Brain pericyte (primary cell): ENCODE data around the gene ZNF407.

Source experiments
- DNase-seq: peaks from one replicate; pipeline ENCODE4 v3.0.0-alpha.2; 2012; ENCODE audit warnings: low read depth, low spot score

Gene ZNF407

GRCh38 chr18:74825460-74825859, 227.8 kb downstream of the ZNF407 start:
- DNase-seq: no peak

- no peak for DNase-seq
These were observed 228.9 kb downstream of the ZNF407 start for GRCh38 chr18:74826572-74826971.

GRCh38 chr18:74828200-74828599, 230.5 kb downstream of the ZNF407 start:
- DNase-seq: no peak

GRCh38 chr18:74831571-74832250, 234.0 kb downstream of the ZNF407 start:
- DNase-seq: no peak

GRCh38 chr18:74832381-74832780, 234.7 kb downstream of the ZNF407 start:
- no peak for DNase-seq

- no peak for DNase-seq
These were observed 235.3 kb downstream of the ZNF407 start for GRCh38 chr18:74832999-74833398.

- no peak for DNase-seq
These were observed 237.0 kb downstream of the ZNF407 start for GRCh38 chr18:74834424-74835309.

GRCh38 chr18:74836296-74837139, 238.8 kb downstream of the ZNF407 start:
- no peak for DNase-seq

GRCh38 chr18:74840492-74841167, 243.0 kb downstream of the ZNF407 start:
- no peak for DNase-seq

GRCh38 chr18:74841248-74841647, 243.6 kb downstream of the ZNF407 start:
- DNase-seq: no peak

GRCh38 chr18:74849301-74849700, 251.6 kb downstream of the ZNF407 start:
- DNase-seq: no peak

GRCh38 chr18:74856434-74856833, 258.8 kb downstream of the ZNF407 start:
- no peak for DNase-seq

GRCh38 chr18:74856928-74857327, 259.3 kb downstream of the ZNF407 start:
- DNase-seq: no peak

- no peak for DNase-seq
These were observed 260.2 kb downstream of the ZNF407 start for GRCh38 chr18:74857901-74858300.

- no peak for DNase-seq
These were observed 263.5 kb downstream of the ZNF407 start for GRCh38 chr18:74861154-74861553.

GRCh38 chr18:74862094-74862493, 264.4 kb downstream of the ZNF407 start:
- no peak for DNase-seq

GRCh38 chr18:74866577-74866976, 268.9 kb downstream of the ZNF407 start:
- no peak for DNase-seq

GRCh38 chr18:74868461-74868860, 270.8 kb downstream of the ZNF407 start:
- no peak for DNase-seq

- peak; percentile 11 for DNase-seq
These were observed 272.5 kb downstream of the ZNF407 start for GRCh38 chr18:74869904-74870863.

- DNase-seq: no peak
These were observed 273.3 kb downstream of the ZNF407 start for GRCh38 chr18:74870950-74871349.
